Measurements from ENCODE around the gene ARHGAP10.
"Not testable (repeated sequence)": the region's sequence is repeated elsewhere in the genome, so short reads cannot be mapped to it uniquely, and the experiment has no call there.

Gene ARHGAP10

DNA sequence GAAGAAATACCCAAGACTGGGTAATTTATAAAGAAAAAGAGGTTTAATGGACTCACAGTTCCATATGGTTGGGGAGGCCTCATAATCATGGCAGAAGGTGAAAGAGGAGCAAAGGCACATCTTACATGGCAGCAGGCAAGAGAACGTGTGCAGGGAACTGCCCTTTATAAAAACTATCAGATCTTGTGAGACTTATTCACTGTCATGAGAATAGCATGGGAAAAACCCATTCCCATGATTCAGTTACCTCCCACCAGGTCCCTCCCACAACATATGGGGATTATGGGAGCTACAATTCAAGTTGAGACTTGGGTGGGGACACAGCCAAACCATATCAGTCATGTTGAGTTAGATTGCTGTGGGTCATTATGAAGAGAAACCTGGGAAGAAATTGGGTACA, 153.3 kb downstream of the ARHGAP10 start:
- DNase-seq (ENCODE audit: low read depth in 2 of 3, low spot score in 1 of 3) = not testable (repeated sequence)

DNA sequence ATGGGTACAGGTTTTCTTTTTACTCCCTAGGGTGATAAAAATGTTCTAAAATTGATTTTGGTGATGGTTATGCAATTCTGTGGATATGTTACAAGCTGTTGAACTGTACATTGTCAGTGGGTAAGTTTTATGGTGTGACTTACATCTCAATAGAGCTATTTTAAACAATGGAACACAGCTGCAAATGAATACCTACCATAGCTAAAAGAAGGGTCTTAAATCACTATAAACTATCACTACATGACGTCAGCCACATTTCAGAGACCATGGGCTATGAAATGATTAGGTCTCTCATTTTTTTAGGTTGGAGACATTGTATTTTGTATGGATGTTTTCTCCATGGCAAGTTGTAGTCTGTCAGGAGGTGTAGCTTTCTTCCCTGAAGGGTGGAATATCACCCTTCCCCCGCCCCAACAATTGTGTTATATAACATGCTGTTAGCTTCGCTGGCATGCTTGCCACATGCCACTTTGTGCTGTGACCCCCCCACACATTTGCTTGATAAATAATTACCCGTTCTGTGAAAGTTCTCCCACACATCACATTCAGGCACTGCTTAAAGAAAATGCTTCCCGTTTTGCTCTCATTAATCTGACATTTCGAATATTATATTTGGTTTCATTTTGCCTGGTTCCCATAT, 159.7 kb downstream of the ARHGAP10 start:
- DNase-seq (ENCODE audit: low read depth in 2 of 3, low spot score in 1 of 3) = no peak

DNA sequence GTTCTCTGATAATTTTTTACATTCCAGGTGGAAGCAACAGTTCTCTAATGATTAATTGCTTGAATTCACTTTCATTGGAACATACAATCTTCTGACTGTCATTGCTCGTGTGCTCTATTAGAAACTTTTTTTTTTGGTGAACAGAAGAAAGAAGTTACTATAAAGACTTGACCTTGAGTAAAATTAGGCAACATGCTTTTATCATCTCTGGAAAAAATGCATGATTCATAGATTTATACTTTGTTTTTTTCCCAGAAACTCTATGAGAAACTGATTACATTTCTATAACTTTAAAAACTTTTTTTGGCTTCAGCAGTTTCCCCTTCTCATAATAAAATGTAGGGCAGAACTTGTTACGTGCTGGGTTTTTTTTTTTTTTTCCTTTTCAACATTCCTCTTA, 167.6 kb downstream of the ARHGAP10 start:
- no peak for DNase-seq (ENCODE audit: low read depth in 2 of 3, low spot score in 1 of 3)

DNA sequence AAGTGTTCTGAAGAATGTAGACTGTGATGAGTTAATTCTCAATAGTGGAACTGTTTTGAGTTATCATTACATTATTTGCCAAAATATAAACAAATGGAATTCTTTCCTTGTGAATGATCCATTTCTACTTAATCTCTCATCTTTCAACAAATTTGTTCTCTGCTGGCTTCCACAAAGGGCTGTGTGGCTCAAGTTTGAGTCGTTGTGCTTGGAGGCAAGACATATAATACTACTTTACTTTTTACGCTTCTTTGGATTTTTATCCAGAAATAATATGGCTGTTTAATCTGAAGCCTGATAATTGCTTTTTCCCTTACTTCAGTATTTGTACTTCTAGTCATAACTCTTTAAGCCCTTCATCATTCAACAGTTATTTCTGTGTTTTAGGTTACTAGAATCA, 169.5 kb downstream of the ARHGAP10 start:
- no peak for DNase-seq (ENCODE audit: low read depth in 2 of 3, low spot score in 1 of 3)

DNA sequence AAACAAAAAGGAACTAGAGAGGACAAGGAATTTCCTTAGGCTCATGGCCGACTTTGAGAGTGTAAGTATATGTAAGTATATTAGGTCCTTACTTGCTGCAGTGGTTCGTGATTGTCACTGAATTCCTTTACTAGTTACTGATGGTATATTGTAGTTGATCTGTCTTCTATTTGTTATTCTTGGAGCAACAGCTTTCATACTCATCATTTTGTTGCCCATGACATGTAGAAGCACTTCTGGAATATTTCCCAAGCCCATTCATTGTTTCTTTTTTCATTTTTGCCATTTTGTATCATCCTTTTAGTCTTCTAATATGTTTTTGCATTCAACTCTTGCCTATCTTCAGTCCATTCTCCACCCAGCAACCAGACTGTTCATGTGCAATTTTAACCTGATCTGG, 170.0 kb downstream of the ARHGAP10 start:
- DNase-seq (ENCODE audit: low read depth in 2 of 3, low spot score in 1 of 3) = no peak

DNA sequence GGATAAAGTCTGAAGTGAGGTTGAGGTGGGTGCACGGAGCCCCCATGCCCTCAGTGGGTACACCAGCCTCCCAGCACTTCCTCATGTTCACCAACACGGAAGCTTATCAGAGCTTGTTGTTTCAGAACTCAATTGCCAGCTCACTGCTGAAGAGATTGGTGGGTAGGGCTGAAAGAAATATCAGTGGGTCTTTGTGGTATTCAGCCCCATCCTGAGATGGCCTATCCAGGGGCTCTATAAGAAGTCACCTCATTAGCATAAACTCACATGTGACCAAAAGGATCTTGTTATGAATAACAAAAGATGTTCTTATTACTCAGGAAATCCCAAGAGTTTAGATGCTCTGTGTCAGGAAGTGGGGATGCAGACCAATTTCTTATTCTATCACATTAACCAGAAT, 177.3 kb downstream of the ARHGAP10 start:
- no peak for DNase-seq (ENCODE audit: low read depth in 2 of 3, low spot score in 1 of 3)

DNA sequence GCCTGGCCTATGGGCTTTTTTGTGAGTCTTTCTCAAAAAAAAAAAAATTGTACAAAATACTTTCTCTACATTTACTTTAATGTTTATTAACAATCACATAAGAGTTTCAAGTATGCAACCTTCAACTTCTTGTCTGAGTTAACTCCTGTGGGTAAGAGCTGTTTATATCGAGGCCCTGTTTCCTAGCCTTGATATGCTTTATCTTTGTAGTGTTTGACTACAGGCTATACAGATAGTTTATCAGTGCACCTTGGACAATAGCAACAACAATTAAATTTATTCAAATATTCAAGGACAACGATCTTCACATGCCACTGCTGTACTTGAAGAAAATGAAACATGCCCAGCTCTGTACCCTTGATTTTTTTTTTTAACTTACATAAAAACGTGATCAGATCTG, 178.4 kb downstream of the ARHGAP10 start:
- no peak for DNase-seq (ENCODE audit: low read depth in 2 of 3, low spot score in 1 of 3)

DNA sequence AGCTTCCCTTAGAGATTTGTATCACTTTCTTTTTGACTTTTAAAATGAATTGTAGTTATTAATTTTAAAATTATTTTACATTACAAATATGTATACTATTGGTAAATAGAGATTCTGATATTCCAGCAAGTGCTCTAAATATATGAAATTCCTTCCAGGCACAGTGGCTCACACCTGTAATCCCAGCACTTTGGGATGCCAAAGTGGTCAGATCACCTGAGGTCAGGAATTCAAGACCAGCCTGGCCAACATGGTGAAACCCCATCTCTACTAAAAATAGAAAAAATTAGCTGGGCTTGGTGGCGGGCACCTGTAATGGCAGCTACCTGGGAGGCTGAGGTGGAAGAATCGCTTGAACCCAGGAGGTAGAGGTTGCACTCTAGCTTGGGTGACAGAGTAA, 180.2 kb downstream of the ARHGAP10 start:
- DNase-seq (ENCODE audit: low read depth in 2 of 3, low spot score in 1 of 3) = not testable (repeated sequence)

DNA sequence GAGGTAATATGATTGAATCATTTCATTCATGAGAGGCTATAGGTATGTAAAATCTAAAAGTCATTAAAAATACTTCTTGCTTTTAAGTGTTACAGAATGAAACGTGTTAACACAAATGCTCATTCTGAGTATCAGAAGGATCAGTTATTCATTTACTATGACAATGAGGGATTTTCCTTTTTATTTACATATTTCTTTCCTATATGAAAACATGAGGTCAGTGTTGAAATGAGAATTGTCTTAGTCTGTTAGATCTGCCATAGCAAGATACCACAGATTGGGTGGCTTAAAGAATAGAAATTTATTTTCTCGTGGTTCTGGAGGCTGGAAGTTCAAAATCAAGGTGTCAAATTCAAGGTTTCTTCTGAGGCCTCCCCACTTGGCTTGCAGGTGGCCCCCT, 181.2 kb downstream of the ARHGAP10 start:
- no peak for DNase-seq (ENCODE audit: low read depth in 2 of 3, low spot score in 1 of 3)

DNA sequence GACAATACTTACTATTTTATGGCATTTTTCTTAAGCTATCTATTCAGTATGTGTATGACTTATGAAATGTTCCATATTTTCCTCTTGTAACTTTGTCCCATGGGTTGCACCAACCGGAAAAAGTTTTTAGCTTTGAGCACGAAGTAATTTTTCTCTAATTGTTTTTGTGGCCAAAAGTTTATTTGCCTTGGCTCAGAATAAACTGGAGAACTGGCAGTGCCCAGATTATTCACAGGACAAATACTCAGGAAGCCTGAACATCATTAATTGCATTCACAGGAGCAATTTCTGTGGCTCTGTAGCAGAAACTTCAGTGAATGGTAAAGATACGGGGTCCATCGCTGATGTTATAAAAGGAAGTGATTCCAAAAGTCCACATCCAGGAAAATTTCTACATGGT, 184.5 kb downstream of the ARHGAP10 start:
- DNase-seq (ENCODE audit: low read depth in 2 of 3, low spot score in 1 of 3) = no peak

DNA sequence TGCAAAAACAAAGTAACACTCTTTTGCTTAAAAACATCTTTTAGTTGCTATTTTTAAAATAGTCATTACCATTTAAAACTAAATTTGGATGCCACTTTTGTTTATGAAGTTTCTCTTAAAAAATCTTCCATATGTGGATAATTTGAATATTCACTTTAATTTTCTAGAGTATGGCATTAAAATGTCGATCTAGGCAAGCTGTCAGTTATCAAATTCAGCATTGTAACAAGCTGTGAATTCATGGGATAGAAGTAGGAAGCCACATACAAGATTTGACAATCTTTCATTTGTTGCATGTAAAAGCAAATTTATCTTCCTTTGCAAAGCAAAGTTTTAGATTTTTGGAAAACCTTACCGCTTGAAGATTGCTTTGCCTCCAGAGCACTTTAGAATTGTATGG, 191.5 kb downstream of the ARHGAP10 start:
- DNase-seq (ENCODE audit: low read depth in 2 of 3, low spot score in 1 of 3) = no peak

DNA sequence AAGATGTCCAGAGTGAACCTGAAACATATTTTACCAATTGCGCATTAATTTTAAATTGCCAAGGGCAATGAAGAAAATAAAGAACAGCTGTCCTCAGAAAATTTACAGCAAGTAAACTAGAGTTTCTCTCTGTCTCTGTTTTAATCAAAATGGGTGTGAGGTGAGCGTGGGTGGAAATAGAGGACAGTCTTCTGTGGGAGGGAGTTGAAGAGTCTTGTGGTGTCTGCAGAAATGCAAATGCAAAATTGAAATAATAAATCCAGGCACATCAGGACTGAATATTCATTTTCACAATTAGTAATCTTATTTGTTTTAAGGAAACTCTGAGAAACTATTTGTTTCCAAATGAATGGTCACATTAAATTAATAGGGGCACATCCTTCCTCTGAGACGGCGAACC, 192.0 kb downstream of the ARHGAP10 start:
- no peak for DNase-seq (ENCODE audit: low read depth in 2 of 3, low spot score in 1 of 3)

DNA sequence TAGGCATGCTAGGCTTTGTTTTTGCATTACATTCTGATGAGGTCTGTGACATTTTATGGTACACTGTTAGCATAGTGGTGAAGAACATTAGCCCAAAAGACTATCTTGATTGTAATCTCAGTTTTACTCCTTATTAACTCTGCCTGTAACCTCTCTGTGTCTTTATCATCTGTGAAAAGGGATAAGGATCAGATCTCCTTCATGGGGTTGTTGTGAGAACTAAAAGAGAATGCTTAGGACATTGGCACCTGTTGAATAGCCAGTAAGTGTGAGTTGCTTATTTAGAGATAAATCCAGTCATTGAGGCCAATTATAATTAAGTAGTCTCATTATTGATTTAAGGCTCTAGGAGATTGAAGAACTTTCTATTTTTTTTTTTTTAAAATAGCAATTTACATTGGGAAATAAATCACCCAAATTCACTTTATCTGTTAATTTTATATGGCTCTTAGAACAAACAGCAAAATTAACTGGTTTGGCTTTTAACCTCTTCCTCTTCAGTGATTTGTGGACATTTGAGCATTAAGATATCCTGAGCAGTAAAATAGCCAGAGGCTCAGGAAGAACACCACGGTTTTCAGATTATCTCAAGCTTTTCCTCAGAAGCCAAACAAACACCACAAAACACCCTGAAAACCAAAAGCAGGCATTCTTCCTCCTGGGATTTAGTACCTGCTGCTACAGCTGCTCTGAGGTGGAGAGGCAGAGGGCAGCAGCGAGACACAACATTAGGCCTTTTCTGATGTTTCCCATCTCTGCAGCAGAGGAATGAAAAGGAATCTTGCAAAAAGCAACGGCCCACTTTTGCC, 192.9 kb downstream of the ARHGAP10 start:
- no peak for DNase-seq (ENCODE audit: low read depth in 2 of 3, low spot score in 1 of 3)

DNA sequence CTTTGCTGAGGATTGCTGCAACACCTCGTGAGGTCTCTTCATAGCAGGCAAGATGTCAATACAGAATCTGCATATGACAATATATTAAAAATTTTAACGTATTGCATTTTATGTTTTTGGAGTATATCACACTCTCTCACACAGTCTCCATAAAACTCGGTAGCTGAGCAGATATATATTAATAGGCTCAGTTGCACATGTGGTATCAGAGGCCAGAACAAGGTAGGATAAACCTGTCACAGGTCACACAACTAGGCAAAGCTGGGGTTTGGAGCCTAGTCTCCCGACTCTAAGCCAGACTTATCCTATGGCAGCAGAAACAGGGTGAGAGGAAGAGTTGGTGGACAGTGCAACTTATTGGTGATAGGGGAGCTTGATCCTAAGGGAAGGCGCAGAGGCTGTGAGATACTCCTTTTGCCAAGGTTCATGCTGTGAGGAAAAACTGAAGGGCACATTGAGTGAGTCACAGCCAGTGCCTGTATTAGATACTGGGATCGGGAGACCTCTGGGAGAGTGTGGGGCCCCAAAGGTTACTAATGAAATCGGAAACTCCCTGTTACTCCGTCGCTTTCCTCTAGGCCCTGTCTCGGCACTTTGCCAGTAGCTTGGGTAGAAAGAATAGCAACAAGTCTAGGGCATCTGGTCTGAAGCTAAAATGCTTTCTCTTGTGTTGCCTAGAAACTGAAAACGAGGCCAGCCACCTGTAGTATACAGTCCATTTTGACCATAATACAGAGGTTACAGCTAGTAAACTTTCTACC, 195.7 kb downstream of the ARHGAP10 start:
- DNase-seq (ENCODE audit: low read depth in 2 of 3, low spot score in 1 of 3) = no peak

DNA sequence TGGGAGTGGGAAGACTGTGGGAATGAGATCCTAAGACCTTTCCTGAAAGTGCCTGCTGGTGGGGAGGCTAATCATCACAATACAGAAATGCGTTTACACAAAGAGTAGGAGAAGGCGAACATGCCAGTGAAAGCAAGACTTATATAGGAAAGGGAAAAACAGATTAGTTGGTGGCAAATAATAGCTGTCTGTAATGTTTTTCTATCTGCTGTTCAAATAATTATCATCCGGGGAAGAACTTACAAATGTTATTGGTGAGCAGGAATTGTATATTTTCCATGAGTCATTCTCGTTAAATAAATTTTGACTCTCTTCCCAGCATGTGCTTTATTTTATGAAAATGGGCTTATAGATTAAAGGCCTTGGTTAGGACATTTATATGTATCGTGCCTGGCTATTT, 196.5 kb downstream of the ARHGAP10 start:
- DNase-seq (ENCODE audit: low read depth in 2 of 3, low spot score in 1 of 3) = no peak

DNA sequence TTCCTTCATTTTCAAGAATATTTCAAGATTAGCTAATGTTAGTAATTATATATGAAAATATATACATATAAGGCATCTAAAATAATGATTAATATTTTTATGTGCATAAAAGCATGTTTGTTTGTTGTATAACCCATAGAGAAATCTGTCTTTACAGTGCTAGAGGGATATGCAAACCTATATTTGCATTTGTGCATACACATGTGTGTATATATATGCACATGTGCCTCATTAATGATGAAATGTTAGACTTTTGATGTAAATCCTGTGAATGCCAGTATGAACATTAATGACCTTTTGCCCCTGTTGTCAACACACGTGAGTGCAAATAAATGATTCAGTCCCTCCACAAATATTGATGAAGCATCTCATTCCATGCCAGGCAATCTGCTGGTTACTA, 197.9 kb downstream of the ARHGAP10 start:
- DNase-seq (ENCODE audit: low read depth in 2 of 3, low spot score in 1 of 3) = no peak

DNA sequence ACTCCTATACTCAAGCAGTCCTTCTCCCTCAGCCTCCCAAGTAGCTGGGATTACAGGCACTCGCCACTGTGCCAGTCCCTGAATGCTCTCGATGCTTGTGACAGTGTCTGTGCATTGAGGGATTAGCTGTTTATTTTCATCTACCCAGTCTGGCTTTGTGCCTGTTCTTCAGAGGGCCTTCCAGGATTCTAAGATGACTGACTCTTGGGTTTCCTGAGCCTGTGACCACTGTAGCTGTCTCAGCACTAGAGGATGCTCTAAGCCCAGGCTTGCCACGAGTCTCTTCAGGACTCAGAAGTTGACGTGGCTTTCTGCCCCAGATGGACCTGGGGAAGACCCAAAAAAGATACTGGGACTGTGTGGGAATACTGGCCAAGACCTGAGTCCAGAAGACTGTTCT, 201.4 kb downstream of the ARHGAP10 start:
- DNase-seq (ENCODE audit: low read depth in 2 of 3, low spot score in 1 of 3) = no peak

DNA sequence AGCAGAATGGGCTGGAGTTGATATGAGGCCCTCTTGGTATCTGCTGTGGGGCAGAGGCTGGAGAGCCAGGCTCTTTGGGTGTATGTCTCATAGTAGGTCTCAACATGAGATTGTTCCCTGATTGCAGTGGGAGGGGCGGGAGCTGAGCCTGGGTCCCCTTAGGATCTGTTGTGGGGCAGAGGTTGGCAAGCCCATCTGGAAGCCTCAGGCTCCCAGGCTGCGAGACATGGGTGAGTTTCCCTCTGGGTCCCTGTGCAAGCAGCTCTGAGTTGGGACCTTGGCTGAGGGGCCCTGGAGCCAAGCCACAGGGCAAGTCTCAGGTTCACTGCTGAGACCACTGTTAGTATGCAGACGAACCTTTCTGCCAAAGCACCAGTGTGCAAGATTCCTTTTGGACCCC, 201.9 kb downstream of the ARHGAP10 start:
- DNase-seq (ENCODE audit: low read depth in 2 of 3, low spot score in 1 of 3) = no peak

DNA sequence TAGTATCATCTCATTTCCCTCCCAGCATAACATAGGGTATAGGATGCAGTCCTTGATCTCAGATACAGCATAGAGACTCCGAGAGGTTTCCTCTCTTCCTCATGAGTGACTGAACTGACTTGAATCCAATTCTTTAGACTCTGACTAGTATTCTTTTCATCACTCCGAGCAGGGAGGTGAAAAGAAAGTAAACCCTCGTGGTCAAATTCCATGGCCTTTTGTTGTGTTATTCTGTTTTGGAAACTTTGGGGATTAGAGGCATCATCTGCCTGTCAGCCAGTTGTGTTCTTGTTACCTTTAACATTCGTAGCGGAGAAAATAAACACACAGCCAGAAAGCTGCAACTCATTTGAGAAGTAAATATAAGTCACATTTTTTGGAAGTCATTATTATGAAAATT, 206.6 kb downstream of the ARHGAP10 start:
- DNase-seq (ENCODE audit: low read depth in 2 of 3, low spot score in 1 of 3) = no peak

DNA sequence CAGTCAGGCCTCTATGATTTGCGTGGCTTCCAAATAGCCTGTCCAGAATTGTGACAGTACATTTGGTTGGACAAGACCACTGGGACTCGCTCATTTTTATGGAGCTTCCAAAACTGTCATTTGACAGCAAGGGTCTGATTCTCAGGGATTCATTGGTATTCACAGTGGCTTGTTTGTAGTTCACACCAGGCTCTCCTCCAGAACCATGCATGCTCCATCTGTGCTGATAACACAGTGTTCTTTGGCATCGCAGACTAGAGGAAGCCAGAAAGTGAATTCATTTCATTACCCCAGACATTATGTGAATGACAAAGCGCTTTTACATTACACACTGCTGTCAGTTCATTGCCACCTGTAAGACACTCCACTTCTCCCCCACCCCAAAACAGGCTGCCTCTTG, 208.3 kb downstream of the ARHGAP10 start:
- no peak for DNase-seq (ENCODE audit: low read depth in 2 of 3, low spot score in 1 of 3)

DNA sequence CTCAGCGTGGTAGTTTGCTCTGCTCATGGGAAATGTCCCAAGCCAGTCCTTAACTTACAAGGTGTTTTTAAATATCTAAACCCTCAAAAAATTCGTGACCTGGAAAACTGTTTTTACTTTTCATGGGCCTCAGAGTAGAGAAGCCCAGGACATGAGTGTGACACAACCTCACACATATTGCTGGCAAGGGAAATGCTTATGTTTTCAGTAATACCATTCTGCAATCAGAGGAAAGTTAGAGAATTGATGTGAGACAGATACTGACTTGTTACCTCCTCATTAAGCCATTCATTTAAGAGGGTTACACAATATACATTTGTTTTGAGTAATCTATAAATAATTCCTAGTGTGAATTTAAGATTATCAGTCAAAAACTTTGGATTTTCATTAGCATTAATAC, 209.5 kb downstream of the ARHGAP10 start:
- DNase-seq (ENCODE audit: low read depth in 2 of 3, low spot score in 1 of 3) = no peak

DNA sequence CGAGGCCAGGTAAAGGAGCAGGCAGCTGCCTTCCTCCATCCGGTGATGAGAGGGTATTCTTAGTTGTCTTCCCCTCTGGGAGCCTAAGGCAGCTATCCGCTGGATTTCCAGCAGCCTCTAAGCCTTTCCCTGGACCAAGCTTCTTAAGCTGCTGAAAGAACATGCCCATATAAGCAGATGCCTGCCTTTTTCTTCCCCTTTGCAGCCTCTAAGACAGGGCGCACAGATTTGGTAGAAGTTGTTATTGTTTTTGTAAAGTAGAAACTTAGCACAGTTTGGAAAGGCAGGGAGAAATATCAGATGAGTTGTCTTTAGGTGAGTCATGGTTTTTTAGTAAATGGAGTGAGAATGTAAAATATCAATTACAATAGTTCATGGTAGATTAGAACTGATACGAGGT, 210.8 kb downstream of the ARHGAP10 start:
- DNase-seq (ENCODE audit: low read depth in 2 of 3, low spot score in 1 of 3) = no peak

All from stimulated activated CD4-positive, alpha-beta T cell treated with anti-CD3 and anti-CD28 coated beads, Interleukin-12 subunit alpha, Interleukin-12 subunit beta, amount 100 ng/mL, for 48 hours (primary cell).